Activated CD8-positive, alpha-beta memory T cell treated with anti-CD3 and anti-CD28 coated beads, Interleukin-2, amount 50 U/mL, for 1 hour (primary cell): ENCODE measurements around the gene TSHR.
"Not testable (repeated sequence)": the region's sequence is repeated elsewhere in the genome, so short reads cannot be mapped to it uniquely, and the experiment has no call there.

Source experiments
- DNase-seq: peaks from one replicate; pipeline ENCODE4 v3.0.0-alpha.2; 2020; ENCODE audit errors: extremely low read depth

The TSHR gene

DNA sequence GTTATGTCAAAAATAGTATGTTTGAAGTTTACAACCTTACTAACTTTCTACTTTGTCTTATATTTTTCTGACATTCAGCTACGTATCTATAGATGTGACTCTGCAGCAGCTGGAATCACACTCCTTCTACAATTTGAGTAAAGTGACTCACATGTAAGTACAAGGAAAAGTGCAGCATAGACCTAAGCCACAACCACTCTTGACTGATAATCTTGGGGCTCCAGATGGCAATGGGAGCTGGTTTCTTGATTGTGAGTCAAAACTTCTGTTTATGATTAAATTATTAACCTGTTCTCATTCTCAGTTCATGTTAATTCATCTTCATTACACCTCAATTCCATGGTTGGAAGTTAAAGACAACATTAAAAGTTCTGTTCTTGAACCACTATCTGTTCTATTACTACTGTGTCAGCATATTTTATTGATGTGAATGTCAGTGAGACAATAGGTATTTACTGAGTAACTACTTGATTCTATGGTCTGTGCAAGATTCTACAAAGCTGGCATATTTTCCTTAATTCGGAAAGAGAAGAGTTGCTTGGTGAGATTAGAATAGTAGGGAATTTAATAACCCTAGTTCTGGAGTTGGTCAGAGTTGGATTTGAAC lies 112.9 kb downstream of the TSHR start:
- DNase-seq: no peak

DNA sequence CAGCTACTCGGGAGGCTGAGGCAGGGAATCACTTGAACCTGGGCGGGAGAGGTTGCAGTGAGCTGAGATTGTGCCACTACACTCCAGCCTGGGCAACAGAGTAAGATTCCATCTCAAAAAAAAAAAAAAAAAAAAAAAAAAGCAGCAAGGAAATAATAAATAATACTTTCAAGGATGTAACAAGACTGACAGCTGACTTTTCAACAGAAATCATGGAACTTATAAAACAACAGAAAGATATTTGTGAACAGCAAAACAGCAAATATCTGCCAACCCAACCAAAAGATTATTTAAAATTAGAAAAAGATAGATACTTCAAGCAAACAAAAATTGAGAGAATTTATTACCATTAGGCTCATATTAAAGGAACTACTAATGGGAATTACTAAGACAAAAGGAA lies 115.1 kb downstream of the TSHR start:
- DNase-seq: no peak

DNA sequence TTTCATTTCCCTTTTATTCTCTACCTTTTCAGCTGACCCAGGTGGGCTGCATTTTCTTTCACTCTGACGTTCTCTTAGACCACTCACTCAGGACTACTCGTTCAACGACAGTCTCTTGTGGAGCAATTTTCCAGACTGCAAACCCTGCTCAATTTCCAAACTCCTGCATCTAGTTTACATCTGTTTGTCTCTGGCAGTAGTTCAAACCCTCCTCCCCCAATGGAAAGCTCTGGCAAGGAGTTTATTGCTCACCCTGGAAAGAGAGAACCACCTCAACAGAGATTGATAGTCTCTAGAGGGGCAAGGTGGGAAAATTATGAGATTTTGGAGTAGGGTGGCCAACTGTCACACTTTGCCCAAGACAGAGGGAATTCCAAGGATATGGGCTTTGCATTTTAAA lies 130.2 kb downstream of the TSHR start:
- no peak for DNase-seq

DNA sequence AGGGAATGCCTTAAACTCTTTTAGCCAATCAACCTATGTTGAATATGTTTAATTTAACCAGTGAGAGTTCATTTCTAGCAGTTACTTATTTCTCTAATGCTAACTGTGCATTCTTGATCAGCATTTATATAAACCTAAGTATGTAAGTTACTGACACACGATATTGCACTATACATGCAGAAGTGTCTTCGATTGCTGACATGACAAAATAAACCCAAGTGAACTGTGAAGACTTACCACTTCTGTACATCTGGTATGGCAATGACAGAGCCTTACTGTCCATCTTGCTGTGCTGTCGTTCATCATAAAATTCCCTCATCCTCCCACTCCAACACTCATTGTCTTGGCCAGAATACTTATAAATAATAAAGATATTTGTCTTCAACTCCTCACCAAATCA lies 131.8 kb downstream of the TSHR start:
- no peak for DNase-seq

DNA sequence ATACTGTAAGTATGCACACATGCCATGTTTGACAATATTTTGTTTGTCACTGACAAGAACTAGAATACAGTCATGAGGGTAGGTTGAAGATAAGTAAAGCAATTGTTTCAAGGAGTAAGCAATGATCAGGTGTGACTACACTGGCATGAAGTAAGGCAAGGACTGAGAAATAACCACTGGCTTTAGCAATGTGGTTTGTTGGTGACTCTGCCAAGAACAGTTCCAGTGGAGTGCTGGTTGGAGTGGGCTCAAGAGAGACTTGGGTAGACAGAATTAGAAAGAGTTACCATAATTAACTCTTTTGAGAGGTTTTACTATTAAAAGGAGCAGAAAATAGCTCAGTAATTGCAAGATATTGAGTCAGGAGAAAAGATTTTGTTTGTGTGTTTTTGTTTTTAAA lies 135.7 kb downstream of the TSHR start:
- no peak for DNase-seq

DNA sequence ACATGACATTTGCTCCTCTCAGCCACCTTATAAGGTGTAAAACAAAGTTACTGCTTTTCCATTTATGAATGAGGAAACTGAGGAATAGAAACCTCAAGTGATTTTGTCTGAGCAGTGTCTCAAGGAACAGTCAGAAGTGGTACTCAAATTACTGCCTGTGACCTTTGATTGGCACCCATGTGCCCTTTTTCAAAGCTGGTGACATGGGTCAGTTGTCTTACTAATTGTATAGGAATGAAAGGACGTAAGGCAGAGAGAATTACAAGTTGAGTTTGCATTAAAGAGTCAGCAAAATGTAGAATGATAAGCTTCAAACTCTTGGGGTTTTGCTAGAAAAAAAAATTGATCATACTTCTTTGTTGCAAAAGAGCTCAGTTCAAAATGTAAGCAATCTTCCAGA lies 136.2 kb downstream of the TSHR start:
- DNase-seq: no peak

DNA sequence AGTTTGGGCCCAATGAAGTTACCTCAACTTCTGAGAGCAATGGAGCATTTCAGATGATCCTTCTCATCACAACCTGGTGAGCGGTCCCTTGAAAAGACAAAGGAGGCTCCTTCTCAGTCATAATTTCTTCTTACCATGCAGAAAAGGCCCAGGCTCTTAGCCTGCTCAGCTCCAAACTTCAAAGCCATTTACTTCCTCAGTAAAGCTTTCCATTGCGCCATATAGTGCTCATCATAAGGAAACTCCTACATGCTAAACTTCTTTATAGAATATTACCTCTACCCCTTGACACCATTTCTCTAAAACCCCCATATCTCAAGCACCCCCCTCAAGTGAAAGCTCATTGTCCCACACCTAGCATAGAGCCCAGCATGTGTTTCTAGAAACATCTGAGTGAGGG lies 138.2 kb downstream of the TSHR start:
- no peak for DNase-seq

DNA sequence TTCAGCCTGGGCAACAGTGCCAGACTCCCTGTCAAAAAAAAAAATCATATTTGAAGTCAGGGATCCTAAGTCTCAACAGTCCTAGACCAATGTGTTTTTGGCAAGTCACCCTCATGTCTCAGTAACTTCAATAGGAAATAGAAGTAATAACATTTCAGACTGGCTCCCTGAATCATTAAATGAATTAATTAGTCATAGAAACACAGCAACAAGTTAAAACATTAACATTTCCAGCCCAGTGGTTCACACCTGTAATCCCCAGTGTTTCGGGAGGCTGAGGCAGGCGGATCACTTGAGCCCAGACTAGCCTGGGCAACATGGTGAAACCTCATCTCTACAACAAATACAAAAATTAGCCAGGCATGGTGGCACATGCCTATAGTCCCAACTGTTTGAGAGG lies 140.1 kb downstream of the TSHR start:
- DNase-seq: no peak

DNA sequence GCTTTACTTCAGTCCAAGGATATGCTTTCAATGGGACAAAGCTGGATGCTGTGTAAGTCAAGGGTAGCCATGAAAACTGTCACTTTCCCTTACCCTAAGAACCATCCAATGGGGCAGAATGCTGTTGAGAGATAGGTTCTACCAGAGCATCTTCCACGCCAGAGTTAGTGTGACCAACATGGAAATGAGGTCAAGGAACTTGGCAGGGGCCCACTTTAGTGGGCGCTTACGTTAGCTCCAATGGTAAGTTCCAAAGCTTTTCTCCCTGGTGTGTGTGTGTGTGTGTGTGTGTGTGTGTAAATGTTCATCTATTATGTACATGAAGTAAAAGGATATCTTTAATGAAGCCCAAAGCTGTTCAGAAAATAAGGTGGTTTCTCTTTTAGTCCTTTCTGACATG lies 141.2 kb downstream of the TSHR start:
- DNase-seq: no peak

DNA sequence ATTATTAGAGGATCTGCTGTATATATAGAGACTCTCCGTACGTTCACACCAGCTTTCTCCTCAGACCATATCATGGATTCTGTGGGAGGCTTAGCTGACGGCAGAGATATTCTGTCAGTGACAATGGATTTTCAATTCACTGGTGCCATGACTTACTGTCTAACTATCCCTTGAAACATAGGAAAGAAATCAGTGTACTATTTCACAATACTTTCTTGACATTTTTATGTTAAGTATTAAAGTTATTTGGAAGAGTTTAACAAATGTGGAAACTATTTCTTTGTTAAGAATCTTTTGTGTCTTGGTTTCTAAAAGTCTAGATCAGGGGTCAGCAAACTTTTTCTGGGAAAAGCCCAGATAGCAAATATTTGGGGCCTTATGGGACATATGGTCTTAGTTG lies 146.8 kb downstream of the TSHR start:
- DNase-seq: no peak

DNA sequence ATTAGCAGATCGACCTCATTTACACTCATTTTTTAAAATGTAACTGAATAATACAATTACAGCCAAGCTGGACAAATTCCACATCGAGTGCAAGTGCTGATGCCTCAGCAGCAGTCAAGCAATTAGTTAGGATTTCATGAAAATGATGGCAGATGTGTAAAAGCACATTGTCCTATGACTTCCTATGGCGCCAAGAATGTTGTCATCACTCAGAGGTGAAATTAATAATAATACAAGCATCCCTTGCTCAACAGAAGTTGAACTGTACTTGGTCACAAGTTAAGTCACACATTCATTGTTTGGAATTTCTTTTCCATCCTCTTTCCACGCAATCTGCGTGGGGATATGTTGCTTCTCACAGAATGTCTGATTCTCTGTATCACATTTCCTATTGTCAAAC lies 148.0 kb downstream of the TSHR start:
- DNase-seq: no peak

DNA sequence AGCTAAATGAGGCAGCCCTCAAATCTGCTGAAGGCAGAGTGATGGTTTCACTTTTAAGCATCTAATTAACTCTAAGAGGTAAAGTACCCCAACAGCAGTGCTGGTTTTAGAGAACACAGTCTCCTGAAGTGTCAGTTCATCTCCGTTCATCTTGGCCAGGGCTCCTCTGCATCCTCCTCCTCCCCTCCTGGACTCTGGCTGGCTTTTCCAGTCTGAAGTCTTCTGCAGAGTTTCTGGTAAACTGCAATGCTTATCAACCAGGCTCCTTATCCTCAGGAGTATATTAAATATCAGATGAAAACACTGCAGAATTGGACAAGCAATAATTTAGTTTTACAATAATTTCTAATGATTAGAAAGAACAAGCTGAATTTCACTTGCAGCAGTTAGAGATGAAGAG lies 150.0 kb downstream of the TSHR start:
- no peak for DNase-seq

DNA sequence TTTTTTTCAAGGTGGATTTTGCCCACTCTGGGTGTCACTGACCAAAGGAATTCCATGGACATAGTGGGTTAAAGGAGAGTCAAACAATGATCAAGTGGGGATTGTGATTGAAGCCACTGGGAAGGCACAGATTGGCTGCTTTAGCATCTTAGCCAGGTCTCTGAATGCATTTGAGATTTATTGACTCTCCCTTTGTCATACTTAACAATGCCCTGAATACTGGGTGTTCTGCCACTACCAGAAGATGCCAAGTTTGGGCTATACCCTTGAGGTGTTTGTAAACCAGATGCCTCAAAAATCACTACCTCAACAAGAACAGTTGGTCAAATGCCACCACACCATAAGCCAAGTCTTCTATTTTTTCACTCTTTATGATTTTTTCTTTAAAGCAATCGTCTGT lies 150.5 kb downstream of the TSHR start:
- no peak for DNase-seq

DNA sequence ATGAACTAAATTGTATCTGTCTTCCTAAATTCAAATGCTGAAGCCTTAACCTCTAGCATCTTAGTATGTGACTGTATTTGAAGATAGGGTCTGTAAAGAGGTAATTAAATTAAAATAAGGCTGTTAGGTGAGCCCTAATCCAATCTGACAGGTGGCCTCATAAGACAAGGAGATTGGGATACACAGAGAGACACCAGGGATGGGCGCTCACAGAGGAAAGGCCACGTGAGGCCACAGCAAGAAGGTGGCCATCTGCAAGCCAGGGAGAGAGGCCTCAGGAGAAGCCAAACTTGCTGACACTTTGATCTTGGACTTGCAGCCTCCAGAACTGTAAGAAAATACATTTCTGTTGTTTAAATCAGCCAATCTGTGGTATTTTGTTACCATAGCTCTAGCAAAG lies 154.8 kb downstream of the TSHR start:
- DNase-seq: no peak

DNA sequence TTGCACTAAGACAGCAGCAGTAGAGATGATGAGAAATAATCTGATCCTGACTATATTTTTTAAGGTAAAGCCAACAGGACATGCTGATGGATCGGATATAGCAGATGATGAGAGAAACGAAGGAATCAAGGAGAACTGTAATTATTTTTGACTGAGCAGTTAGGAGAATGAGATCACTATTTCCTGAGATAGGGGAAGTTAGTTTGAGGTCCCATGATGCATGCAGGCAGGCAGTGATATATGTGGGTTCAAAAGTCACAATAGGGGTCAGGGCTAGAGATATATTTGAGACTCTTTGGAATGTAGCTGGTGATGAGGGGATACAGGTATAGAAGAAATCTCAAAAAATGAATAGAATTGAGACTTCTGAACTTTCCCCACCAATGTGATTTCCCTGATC lies 157.8 kb downstream of the TSHR start:
- DNase-seq: no peak

DNA sequence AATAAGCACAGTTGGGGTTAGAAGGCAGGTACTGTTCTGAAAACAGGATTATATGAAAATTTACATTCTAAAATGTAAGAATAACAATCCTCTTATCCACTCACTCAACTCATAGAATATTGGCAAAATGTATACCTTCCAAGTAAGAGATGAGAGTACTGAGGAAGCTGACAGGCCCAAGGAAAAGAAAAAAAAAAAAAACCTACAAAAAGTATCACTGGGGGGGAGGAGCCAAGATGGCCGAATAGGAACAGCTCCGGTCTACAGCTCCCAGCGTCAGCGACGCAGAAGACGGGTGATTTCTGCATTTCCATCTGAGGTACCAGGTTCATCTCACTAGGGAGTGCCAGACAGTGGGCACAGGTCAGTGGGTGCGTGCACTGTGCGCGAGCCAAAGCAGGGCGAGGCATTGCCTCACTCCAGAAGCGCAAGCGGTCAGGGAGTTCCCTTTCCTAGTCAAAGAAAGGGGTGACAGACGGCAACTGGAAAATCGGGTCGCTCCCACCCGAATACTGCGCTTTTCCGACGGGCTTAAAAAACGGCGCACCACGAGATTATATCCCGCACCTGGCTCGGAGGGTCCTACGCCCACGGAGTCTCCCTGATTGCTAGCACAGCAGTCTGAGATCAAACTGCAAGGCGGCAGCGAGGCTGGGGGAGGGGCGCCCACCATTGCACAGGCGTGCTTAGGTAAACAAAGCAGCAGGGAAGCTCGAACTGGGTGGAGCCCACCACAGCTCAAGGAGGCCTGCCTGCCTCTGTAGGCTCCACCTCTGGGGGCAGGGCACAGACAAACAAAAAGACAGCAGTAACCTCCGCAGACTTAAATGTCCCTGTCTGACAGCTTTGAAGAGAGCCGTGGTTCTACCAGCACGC lies 158.8 kb downstream of the TSHR start:
- not testable (repeated sequence) for DNase-seq

DNA sequence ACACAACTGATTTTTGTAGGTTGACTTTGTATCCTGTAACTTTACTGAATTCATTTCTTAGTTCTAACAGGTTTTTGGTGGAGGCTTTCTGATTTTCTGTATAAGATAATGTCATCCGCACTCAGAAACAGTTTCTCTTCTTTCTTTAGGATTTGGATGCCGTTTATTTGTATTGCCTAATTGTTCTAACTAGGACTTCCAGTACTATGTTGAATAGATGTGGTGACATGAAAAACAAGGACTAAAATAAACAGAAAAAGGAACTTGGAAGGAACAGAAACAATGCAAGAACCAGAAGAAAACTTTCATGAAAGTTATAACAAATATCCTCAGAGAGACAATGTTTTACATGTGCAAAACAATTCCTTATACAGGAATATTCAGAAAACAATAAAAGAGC lies 165.1 kb downstream of the TSHR start:
- DNase-seq: no peak

DNA sequence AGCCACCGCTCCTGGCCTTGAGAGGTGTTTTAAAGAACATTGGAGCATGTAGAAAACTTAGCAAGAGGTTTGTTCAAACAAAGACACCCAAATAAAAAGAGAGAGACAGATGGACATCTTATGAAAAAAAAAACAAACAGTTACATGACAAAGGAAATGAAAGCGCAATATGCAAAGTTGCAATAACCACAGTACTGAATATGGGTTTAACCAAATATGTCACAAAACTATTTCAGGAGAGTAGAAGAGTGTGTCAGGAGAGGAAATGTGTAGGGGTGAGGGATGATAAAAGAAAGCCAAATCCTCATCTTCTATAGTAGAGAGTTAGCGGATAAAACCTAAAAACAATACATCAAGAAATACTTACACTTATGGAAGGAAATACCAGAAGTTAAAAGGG lies 166.9 kb downstream of the TSHR start:
- no peak for DNase-seq

DNA sequence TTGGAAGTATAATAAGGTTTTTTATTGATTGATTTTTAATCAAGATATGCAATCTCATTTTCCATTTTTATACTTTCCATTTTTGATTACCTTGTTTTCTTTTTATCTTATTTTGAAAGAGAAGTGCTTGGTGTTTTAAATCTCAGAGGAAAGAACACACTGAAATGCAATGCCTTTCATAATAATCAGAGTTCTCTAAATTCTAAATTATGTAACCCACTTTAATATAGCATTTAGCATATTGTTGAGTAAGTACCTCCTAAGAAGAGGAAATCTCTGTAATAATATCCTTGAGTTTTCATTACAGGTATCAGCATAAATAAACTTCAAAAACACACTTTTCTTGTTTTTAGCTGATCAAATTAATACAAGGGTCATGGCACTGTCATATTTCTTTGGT lies 168.4 kb downstream of the TSHR start:
- no peak for DNase-seq

DNA sequence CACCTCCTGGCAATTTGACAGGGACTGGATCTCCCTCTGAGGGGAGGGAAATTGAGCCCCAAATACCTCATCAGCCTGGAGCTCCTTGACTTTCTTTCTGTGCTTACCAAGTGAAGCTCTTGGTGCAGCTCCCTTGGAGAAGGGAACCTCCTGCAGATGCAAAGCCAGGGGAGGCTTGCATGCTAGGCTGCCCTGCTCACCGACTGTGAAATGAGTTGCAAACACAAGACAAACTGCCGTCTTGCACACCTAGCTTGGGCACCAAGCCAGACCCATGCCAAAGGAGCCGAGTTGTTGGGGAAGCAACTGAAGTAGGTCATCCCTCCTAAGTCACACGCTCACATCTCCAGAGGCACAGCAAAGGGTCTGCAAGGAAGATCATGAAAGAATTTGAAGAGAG lies 170.1 kb downstream of the TSHR start:
- no peak for DNase-seq

DNA sequence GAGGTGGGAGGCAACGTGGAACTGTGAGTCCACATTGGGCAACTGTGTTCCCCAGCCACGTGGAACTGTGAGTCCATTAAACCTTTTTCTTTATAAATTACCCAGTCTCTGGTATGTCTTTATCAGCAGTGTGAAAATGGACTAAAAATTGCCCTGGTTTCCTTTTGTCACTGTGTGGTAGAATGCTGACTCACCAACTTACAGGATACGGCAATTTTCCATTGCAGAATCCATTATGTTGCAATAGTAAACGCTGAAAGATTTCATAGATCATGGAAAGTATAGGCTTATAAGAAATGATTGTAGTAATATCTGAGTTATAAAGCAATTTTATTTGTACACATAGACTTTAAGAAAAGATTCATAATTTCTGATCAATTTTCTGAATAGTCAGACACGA lies 172.4 kb downstream of the TSHR start:
- no peak for DNase-seq

DNA sequence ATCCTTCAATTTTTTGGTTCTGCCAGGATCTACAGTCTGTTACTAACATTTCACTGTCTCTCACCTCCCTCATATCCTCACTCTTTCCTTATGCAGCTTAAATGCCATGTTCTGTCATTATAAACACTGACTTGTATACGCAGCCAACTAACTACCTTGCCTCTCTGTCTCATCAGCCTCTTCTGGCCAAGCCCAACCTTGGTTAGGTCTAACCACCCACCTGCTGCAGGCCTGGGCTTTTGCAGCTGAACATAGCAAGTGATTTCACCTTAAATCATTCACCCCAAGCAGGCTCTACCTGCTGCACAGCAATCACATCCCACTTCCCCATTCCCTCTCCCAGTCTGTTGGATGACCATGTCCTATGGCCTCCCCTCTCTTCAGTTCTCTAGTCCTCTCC lies 173.8 kb downstream of the TSHR start:
- no peak for DNase-seq

DNA sequence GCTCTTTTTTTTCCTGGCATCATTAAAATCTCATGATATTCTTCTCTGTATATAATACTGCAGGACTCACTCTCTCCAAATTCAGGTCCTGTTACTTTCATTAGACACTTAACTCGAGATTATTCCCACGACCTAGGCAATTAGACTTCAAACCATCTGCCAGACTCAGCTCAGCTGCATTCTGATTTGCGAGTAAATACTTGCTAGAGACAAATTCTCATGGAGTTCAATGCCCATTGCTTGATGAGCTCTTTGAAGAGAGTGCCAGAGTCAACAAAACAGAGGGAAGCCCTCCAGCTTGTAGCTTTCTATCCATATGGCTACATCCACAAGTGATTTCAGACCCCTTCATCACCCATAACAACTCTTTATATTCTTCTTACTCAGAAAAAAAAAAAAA lies 177.0 kb downstream of the TSHR start:
- no peak for DNase-seq

DNA sequence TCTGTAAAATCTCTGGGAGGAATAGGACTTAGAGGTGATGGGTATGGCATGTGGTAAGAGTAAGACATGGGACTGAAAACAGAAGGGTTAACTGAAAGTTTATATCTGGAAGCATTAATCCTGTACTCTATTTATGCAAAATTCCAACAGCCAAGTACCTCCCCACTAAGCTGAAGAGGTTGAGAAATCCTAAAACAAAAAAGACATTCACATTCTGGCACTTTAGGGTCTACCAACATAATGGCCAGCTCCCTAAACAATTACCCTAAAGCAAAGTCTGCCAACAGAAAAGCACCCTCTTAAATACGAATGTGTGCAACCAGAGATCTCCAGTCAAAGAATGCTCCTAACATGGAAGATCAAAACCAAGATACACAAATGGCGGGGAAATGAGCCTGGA lies 178.0 kb downstream of the TSHR start:
- DNase-seq: no peak
